Smooth muscle cell (in vitro differentiated cells): ENCODE data around the gene PLA2G4A. TPM values are rescaled to one million over a fixed set of nuclear protein-coding genes. Genes with fewer than 3 reads are reported as not detected.

Experiments used
- DNase-seq: peaks from one replicate; lab custom pipeline; 2025; ENCODE audit not compliant: unreplicated experiment; lab: John Stamatoyannopoulos, UW
- H2AFZ ChIP-seq: fragments of 200-600 bp; sonication (generic); 2 replicates; pipeline ENCODE4 v1.6.0; 2016; ENCODE audit warnings: antibody characterized with exemption, low read depth, mild to moderate bottlenecking
- H3F3A ChIP-seq: fragments of 200-600 bp; sonication (generic); 2 replicates; pipeline ENCODE4 v1.6.0; 2017; ENCODE audit warnings: antibody characterized with exemption, low read depth
- H3K27ac ChIP-seq: fragments of 200-600 bp; sonication (generic); 2 replicates; pipeline ENCODE4 v1.5.1; 2016; ENCODE audit warnings: low read depth, mild to moderate bottlenecking
- H3K27me3 ChIP-seq: fragments of 200-600 bp; sonication (generic); 2 replicates; pipeline ENCODE4 v1.6.1; 2016; ENCODE audit warnings: low read depth, mild to moderate bottlenecking
- H3K36me3 ChIP-seq: fragments of 200-600 bp; sonication (generic); 2 replicates; pipeline ENCODE4 v1.5.1; 2016; ENCODE audit warnings: low read depth
- H3K4me1 ChIP-seq: fragments of 200-600 bp; sonication (generic); 2 replicates; pipeline ENCODE4 v1.5.1; 2016; ENCODE audit warnings: low read depth
- H3K4me2 ChIP-seq: fragments of 200-600 bp; sonication (generic); 2 replicates; pipeline ENCODE4 v1.6.0; 2016; ENCODE audit warnings: mild to moderate bottlenecking
- H3K4me3 ChIP-seq: fragments of 200-600 bp; sonication (generic); 2 replicates; pipeline ENCODE4 v1.5.1; 2016; ENCODE audit warnings: mild to moderate bottlenecking
- H3K79me2 ChIP-seq: fragments of 200-600 bp; sonication (generic); 2 replicates; pipeline ENCODE4 v1.6.0; 2016; ENCODE audit warnings: low read depth, mild to moderate bottlenecking
- H3K9ac ChIP-seq: fragments of 200-600 bp; sonication (generic); 2 replicates; pipeline ENCODE4 v1.6.0; 2016; ENCODE audit warnings: low read depth
- H3K9me3 ChIP-seq: fragments of 200-600 bp; sonication (generic); replicated peaks from 2 replicates; pipeline ENCODE4 v1.5.1; 2016; ENCODE audit warnings: low read depth
- H4K20me1 ChIP-seq: fragments of 200-600 bp; sonication (generic); 2 replicates; pipeline ENCODE4 v1.6.0; 2016; ENCODE audit warnings: low read depth
- WGBS: methylation state at CpG from one replicate; pipeline ENCODE4 v1.1.7; 2016; ENCODE audit warnings: low lambda C conversion rate; 5-methylcytosine and 5-hydroxymethylcytosine counted together
- polyA plus RNA-seq: library from polyadenylated mRNA; unstranded; fragments of >200 nt; fragmentation: Nextera tagmentation; extraction: Ambion mirVana; gene quantifications from 2 replicates; pipeline ENCODE4 v1.2.1, GENCODE V29; 2016
- total RNA-seq: library from RNA; depleted of rRNA; stranded (reverse); fragments of >200 nt; gene quantifications from 2 replicates; pipeline ENCODE4 v1.2.3, GENCODE V29; 2014
- TF ChIP-seq, protein P1 (sequence below): fragments of 200-600 bp; sonication (generic); IDR thresholded peaks from 2 replicates; pipeline ENCODE4 v1.5.1; 2017; ENCODE audit warnings: borderline replicate concordance, mild to moderate bottlenecking, antibody characterized with exemption; ENCODE audit not compliant: insufficient read depth, poor library complexity, severe bottlenecking

Gene PLA2G4A
- total and polyA plus RNA-seq, 2 experiments from 2014 or later, result 3.3 to 7.8 TPM

DNA sequence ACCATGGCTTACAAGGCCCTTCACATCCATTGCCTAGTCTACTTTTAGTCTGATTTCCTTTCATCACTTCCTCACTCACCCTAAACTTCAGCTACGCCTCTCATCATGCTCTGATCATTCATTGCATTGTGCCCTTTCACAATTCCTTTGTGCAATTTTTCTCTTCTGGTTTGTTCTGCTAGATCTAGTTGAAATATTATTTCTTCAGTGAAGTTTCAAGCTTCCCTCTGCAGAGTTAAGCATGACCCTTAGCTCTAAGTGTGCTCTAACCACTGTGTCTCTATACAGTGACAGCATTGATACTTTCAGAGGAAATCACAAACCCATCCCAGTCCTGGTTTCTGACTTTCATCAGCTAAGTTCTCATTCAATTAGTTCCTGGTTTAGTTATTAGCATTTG lies 166.1 kb downstream of the PLA2G4A start:
- H3K36me3 ChIP-seq, result no peaks in the 10 kb centered on the region
- 90% methylated on average over 1 of the region's 1 CpG for WGBS
- no peak overlapping the region for H3K4me2 ChIP-seq
- H3K4me3 ChIP-seq, result no peak overlapping the region
- H3K9ac ChIP-seq, result no peak overlapping the region
- peaks cover 6% of the 10 kb centered on the region for H3K27me3 ChIP-seq
- TF ChIP-seq, protein P1, sequence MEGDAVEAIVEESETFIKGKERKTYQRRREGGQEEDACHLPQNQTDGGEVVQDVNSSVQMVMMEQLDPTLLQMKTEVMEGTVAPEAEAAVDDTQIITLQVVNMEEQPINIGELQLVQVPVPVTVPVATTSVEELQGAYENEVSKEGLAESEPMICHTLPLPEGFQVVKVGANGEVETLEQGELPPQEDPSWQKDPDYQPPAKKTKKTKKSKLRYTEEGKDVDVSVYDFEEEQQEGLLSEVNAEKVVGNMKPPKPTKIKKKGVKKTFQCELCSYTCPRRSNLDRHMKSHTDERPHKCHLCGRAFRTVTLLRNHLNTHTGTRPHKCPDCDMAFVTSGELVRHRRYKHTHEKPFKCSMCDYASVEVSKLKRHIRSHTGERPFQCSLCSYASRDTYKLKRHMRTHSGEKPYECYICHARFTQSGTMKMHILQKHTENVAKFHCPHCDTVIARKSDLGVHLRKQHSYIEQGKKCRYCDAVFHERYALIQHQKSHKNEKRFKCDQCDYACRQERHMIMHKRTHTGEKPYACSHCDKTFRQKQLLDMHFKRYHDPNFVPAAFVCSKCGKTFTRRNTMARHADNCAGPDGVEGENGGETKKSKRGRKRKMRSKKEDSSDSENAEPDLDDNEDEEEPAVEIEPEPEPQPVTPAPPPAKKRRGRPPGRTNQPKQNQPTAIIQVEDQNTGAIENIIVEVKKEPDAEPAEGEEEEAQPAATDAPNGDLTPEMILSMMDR, result no peak
- no peak for DNase-seq
- no peaks in the 10 kb centered on the region for H3F3A ChIP-seq
- H3K9me3 ChIP-seq, result no peaks in the 10 kb centered on the region
- no peak overlapping the region for H2AFZ ChIP-seq
- H3K27ac ChIP-seq, result no peak overlapping the region
- H4K20me1 ChIP-seq, result no peaks in the 10 kb centered on the region
- H3K79me2 ChIP-seq, result no peaks in the 10 kb centered on the region
- H3K4me1 ChIP-seq, result no peaks in the 10 kb centered on the region

DNA sequence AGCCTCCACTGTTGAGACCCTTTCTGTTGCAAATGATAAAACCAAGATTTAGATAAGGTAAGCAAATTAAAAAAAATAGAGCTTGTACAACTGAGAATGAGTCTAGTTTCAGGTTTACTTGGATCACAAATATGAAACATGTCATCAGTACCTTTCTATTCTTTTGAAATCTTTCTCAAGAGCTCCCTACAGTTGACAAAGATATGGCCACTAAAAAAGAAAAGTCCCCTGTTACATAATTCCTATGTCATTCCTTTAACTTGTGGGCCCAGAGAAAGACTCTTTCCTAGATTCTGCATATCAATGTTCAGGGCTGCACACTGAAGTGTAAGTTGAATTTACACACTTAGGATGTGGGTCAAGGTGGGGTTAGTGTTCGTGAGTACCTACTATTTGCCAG lies 168.1 kb downstream of the PLA2G4A start:
- Histone ChIP-seq H3K79me2 (no peaks in the 10 kb centered on the region), H3F3A (no peaks in the 10 kb centered on the region), H3K27me3 (peaks cover 6% of the 10 kb centered on the region), H3K27ac (no peak overlapping the region), H3K9me3 (no peaks in the 10 kb centered on the region), H3K4me3 (no peak overlapping the region), H3K36me3 (no peaks in the 10 kb centered on the region), H3K4me1 (no peaks in the 10 kb centered on the region), H3K4me2 (no peak overlapping the region), H2AFZ (no peak overlapping the region), H4K20me1 (no peaks in the 10 kb centered on the region), H3K9ac (no peak overlapping the region)
- 90% methylated on average over 1 of the region's 1 CpG for WGBS
- no peak for DNase-seq
- TF ChIP-seq, protein P1, result no peak

DNA sequence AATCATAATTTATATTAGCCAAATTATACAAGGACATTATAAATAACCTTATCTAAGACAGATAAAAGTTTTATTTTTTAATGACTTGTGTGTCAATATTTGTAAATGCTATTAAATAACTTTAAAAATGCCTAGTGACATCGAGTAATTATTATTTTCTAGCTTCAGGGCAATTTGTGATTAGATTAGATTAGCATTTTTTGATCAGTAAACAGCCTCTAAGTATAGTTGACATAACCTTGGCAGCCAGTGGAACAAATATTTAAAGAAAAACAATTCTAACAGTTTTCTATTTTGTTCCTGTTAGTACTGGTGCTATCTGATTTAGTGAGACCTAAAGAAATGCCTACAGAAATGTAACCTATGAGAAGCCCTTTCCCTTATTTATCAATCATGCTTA lies 169.1 kb downstream of the PLA2G4A start:
- no peaks in the 10 kb centered on the region for H4K20me1 ChIP-seq
- H3K4me2 ChIP-seq, result no peak overlapping the region
- H3K27me3 ChIP-seq, result peaks cover 5% of the 10 kb centered on the region
- no peak for DNase-seq
- WGBS, result 60% methylated on average over 1 of the region's 1 CpG
- H2AFZ ChIP-seq, result no peak overlapping the region
- no peaks in the 10 kb centered on the region for H3K9me3 ChIP-seq
- no peaks in the 10 kb centered on the region for H3K79me2 ChIP-seq
- no peak overlapping the region for H3K9ac ChIP-seq
- no peak overlapping the region for H3K4me3 ChIP-seq
- H3K4me1 ChIP-seq, result no peaks in the 10 kb centered on the region
- no peaks in the 10 kb centered on the region for H3K36me3 ChIP-seq
- TF ChIP-seq, protein P1, result no peak
- H3K27ac ChIP-seq, result no peak overlapping the region
- no peaks in the 10 kb centered on the region for H3F3A ChIP-seq

DNA sequence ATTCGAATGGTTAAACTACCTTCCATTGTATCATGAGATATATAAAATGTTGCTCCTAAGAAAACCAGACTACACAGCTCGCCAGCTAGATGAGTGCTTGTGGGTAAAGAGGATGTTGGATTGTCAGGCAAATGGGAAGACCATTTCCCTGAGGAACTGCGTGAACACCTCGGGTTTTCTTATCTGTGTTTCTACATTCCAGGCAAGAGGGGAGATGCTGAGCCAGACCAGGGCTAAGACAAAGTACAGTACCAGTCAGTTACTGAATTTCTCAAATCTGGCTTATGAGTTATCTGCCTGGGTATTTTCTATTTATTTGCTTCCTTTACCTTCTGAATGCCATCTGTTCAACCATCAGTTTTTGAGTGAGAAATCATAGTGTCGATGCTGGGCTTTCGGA lies 170.8 kb downstream of the PLA2G4A start:
- no peak overlapping the region for H3K27ac ChIP-seq
- WGBS, result 80% methylated on average over 6 of the region's 6 CpGs
- H3F3A ChIP-seq, result no peaks in the 10 kb centered on the region
- no peak overlapping the region for H3K4me3 ChIP-seq
- H3K4me1 ChIP-seq, result no peaks in the 10 kb centered on the region
- no peak overlapping the region for H2AFZ ChIP-seq
- no peak for DNase-seq
- H3K4me2 ChIP-seq, result no peak overlapping the region
- no peak overlapping the region for H3K9ac ChIP-seq
- no peaks in the 10 kb centered on the region for H4K20me1 ChIP-seq
- no peaks in the 10 kb centered on the region for H3K9me3 ChIP-seq
- TF ChIP-seq, protein P1, result no peak
- no peaks in the 10 kb centered on the region for H3K36me3 ChIP-seq
- no peaks in the 10 kb centered on the region for H3K27me3 ChIP-seq
- H3K79me2 ChIP-seq, result no peaks in the 10 kb centered on the region
